Suprapubic skin (tissue), 3 donors: ENCODE measurements around the gene ATP11B.

Experiments
- POLR2A ChIP-seq, 2 donors: fragments of 450-650 bp; IDR thresholded peaks; one replicate each; pipeline ENCODE4 v1.6.1; 2017; ENCODE audit warnings: antibody characterized with exemption in 2 of 2, mild to moderate bottlenecking in 2 of 2, moderate library complexity in 2 of 2
- TF ChIP-seq, protein P1 (sequence below), 2 donors: fragments of 200-600 bp in 1 of 2; fragments of 450-650 bp in 1 of 2; sonication (generic) in 1 of 2; IDR thresholded peaks; one replicate each; pipeline ENCODE4 v1.5.1; 2016 to 2019; ENCODE audit warnings: antibody characterized with exemption in 2 of 2, mild to moderate bottlenecking in 1 of 2, moderate library complexity in 1 of 2

DNA sequence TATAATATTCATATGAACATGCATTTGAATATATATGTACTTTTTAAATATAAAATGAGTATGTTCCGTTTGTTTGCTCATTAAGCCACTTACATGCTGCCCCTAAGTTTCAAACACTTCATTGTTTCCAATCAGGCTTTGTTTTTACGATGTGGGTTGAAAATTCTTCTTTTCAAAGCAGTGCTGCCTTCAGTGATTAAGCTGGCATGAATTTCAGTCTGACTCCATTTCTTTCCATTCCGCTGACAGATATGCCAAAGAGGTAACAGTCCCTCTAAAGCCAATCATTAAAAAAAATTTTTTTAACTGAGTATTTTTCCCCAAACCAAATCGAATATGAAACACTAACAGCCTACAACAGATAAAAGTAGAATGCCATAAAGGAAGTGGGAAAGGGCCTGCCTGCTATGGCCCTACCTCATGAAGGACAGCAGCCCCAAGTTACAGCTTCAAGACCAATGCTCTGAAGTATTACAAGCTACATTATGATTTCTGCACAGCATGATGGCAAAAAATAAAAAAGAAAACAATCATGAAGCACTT, 147.0 kb downstream of the ATP11B start:
- TF ChIP-seq, protein P1, sequence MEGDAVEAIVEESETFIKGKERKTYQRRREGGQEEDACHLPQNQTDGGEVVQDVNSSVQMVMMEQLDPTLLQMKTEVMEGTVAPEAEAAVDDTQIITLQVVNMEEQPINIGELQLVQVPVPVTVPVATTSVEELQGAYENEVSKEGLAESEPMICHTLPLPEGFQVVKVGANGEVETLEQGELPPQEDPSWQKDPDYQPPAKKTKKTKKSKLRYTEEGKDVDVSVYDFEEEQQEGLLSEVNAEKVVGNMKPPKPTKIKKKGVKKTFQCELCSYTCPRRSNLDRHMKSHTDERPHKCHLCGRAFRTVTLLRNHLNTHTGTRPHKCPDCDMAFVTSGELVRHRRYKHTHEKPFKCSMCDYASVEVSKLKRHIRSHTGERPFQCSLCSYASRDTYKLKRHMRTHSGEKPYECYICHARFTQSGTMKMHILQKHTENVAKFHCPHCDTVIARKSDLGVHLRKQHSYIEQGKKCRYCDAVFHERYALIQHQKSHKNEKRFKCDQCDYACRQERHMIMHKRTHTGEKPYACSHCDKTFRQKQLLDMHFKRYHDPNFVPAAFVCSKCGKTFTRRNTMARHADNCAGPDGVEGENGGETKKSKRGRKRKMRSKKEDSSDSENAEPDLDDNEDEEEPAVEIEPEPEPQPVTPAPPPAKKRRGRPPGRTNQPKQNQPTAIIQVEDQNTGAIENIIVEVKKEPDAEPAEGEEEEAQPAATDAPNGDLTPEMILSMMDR (IDR thresholded peaks at IDR 0.05), result no peak
- TF ChIP-seq POLR2A (IDR thresholded peaks at IDR 0.05), result no peak
